Spinal cord (tissue), 10 donors: ENCODE data around the gene CP. TPM values are rescaled to one million over a fixed set of nuclear protein-coding genes. Genes with fewer than 3 reads are reported as not detected.
"Not testable (repeated sequence)": the region's sequence is repeated elsewhere in the genome, so short reads cannot be mapped to it uniquely, and the experiment has no call there.

Experiments used
- DNase-seq, 6 donors: peaks; one replicate each; pipeline versions ENCODE4 v3.0.0 to v3.0.0-alpha.2; 2013 to 2015; ENCODE audit warnings: low spot score in 6 of 6, low read depth in 4 of 6
- H3K27ac ChIP-seq: one replicate; pipeline ENCODE4 v1.5.1; 2013; ENCODE audit warnings: low read depth, low read length, control low read depth
- H3K27me3 ChIP-seq: one replicate; pipeline ENCODE4 v1.6.1; 2013; ENCODE audit warnings: low read length; ENCODE audit not compliant: control insufficient read depth, insufficient read depth
- H3K36me3 ChIP-seq: one replicate; pipeline ENCODE4 v1.6.1; 2013; ENCODE audit warnings: low read length; ENCODE audit not compliant: control insufficient read depth, insufficient read depth
- H3K4me1 ChIP-seq: one replicate; pipeline ENCODE4 v1.6.1; 2013; ENCODE audit warnings: low read length; ENCODE audit not compliant: control insufficient read depth, insufficient read depth
- H3K4me3 ChIP-seq: one replicate; pipeline ENCODE4 v1.5.1; 2013; ENCODE audit warnings: low read depth, low read length, control low read depth
- H3K9me3 ChIP-seq: one replicate; pipeline ENCODE4 v1.6.1; 2013; ENCODE audit warnings: low read length; ENCODE audit not compliant: control insufficient read depth, insufficient read depth
- WGBS: methylation state at CpG from one replicate; pipeline ENCODE4 v1.1.5; 2013; ENCODE audit warnings: missing lambda C conversion rate; ENCODE audit not compliant: insufficient coverage; 5-methylcytosine and 5-hydroxymethylcytosine counted together
- polyA plus RNA-seq, 2 donors: library from polyadenylated mRNA; unstranded; fragments of 120-200 nt; gene quantifications; one replicate each; pipeline ENCODE4 v1.2.1, GENCODE V29; 2013; ENCODE audit not compliant: insufficient read length in 2 of 2
- total RNA-seq, 2 donors: library from RNA; depleted of rRNA in 1 of 2; stranded (reverse); fragments of 120-200 nt in 1 of 2; fragments of >200 nt in 1 of 2; gene quantifications; one replicate each; pipeline versions ENCODE4 v1.2.3 to v1.2.4, GENCODE V29; 2013 to 2014
- donor health status: healthy.

The CP gene
- total and polyA plus RNA-seq, 4 donors, result 0.93 to 48.7 (median 1.5) TPM

- H3K27me3 ChIP-seq, result no peaks in the 10 kb centered on the region
- no CpG with 5 or more reads among the region's 1 CpG for WGBS
- H3K9me3 ChIP-seq, result no peaks in the 10 kb centered on the region
- H3K4me3 ChIP-seq, result no peak overlapping the region
- no peak overlapping the region for H3K27ac ChIP-seq
- H3K36me3 ChIP-seq, result no peaks in the 10 kb centered on the region
- H3K4me1 ChIP-seq, result peaks cover 4% of the 10 kb centered on the region
- DNase-seq, result no peak
Observed at GRCh38 chr3:149214702-149215101, 6.9 kb downstream of the CP start.

DNA sequence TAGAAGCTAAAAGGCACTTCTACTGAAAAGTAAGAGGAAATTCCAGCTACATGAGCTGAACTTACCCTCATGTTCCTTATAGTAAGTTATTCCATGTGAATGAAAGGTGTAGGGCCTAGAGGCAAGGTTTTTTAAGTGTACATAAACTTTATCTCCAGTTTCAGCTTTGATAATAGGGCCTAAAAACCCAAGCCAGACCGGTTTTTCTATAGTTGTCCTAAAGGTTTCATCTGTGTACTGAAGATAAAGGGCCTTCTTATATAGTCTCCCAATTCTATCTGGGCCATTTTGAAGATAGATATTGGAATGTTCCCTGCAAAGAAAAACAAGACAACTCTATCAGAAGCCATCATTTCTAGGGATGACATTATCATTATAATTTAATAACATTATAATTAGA lies 9.2 kb downstream of the CP start:
- Histone ChIP-seq H3K36me3 (no peaks in the 10 kb centered on the region), H3K27me3 (no peaks in the 10 kb centered on the region), H3K9me3 (no peaks in the 10 kb centered on the region), H3K27ac (no peak overlapping the region), H3K4me3 (no peak overlapping the region), H3K4me1 (peaks cover 4% of the 10 kb centered on the region)
- WGBS, result no CpG with 5 or more reads among the region's 1 CpG
- DNase-seq, result no peak

GRCh38 chr3:149209431-149209830 lies 12.2 kb downstream of the CP start:
- no peak for DNase-seq
- Histone ChIP-seq H3K36me3 (no peaks in the 10 kb centered on the region), H3K9me3 (no peaks in the 10 kb centered on the region), H3K4me3 (no peak overlapping the region), H3K27me3 (no peaks in the 10 kb centered on the region), H3K4me1 (no peaks in the 10 kb centered on the region), H3K27ac (no peak overlapping the region)
- WGBS, result no CpG with 5 or more reads among the region's 4 CpGs

DNA sequence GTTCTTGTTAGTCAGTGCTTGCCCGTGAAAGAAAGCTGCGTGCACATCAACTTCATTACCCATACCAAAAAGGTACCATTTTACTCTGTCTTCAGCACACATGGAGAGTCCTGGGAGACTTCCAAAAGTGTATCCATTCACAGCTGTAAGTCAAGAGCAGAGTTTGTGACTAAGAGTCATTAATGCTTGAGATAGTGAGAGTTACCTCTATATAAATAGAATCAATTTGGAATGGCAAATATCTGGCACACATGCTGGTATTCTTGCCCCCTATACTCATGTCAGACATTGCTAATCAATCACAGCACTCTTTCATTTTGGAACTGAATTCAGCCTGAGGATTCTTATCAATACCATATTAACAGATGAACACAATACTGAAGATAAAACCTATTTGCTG lies 14.2 kb downstream of the CP start:
- Histone ChIP-seq H3K36me3 (no peaks in the 10 kb centered on the region), H3K27me3 (no peaks in the 10 kb centered on the region), H3K27ac (no peak overlapping the region), H3K4me1 (no peaks in the 10 kb centered on the region), H3K9me3 (no peaks in the 10 kb centered on the region), H3K4me3 (no peak overlapping the region)
- DNase-seq, result no peak
- WGBS, result no CpG with 5 or more reads among the region's 2 CpGs

DNA sequence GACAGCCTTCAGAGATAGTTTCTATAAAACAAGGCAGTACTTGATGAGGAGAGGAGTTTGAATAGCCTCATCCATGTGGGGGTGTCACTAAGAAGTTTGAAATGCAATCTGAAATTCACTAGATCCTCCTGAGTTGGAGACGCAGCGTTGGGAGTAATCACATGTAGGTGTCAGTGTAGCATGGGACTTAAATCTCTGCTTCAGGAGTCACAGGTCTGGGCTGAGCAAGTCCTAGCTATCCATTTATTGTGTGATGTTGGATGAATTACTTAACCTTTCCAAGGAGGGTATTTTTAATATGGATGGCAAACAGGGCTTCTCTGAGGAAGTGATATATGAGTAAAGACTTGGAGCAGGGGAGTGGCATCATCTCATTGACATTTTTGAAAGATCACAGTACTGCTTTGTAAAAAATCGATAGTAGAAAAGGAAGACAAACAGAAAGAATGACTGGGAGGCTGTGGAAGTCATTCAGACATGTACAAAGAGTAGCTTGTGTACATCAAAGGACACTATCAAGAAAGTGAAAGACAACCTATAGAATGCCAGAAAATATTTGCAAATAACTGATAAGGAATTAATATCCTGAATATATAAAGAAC lies 17.1 kb downstream of the CP start:
- Histone ChIP-seq H3K36me3 (no peaks in the 10 kb centered on the region), H3K4me3 (no peak overlapping the region), H3K4me1 (no peaks in the 10 kb centered on the region), H3K9me3 (no peaks in the 10 kb centered on the region), H3K27ac (no peak overlapping the region), H3K27me3 (no peaks in the 10 kb centered on the region)
- DNase-seq, result no peak
- 86% methylated on average over 3 of the region's 3 CpGs for whole genome bisulfite sequencing

DNA sequence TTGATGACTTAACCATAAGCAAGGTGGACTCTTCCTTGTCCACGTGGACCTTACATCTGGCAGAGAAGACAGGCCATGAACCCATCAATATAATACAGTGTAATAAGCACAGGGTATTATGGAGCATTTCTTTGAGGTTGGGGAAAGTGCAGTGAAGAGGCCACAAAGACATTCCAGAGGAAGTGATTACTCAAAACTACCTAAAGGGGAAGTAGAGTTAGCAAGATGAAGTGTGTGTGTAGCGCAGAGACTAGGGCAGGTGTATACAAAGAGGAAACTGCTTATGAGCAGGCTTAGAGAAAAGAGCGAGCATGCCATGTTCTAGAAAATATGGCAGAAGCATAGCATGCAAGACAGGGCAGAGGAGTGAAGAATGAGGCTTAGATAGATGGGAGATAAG lies 17.9 kb downstream of the CP start:
- Histone ChIP-seq H3K27ac (no peak overlapping the region), H3K27me3 (no peaks in the 10 kb centered on the region), H3K9me3 (no peaks in the 10 kb centered on the region), H3K4me1 (no peaks in the 10 kb centered on the region), H3K4me3 (no peak overlapping the region), H3K36me3 (no peaks in the 10 kb centered on the region)
- DNase-seq, result no peak
- WGBS, result 93% methylated on average over 2 of the region's 3 CpGs

- Histone ChIP-seq H3K27ac (no peak overlapping the region), H3K4me1 (no peaks in the 10 kb centered on the region), H3K36me3 (no peaks in the 10 kb centered on the region), H3K27me3 (peaks cover 6% of the 10 kb centered on the region), H3K4me3 (no peak overlapping the region), H3K9me3 (no peaks in the 10 kb centered on the region)
- 87% methylated on average over 1 of the region's 4 CpGs for WGBS
- no peak for DNase-seq
Observed at GRCh38 chr3:149199474-149199873, 22.2 kb downstream of the CP start.

- H3K9me3 ChIP-seq, result no peaks in the 10 kb centered on the region
- H3K27ac ChIP-seq, result no peak overlapping the region
- no peak overlapping the region for H3K4me3 ChIP-seq
- H3K4me1 ChIP-seq, result no peaks in the 10 kb centered on the region
- no peaks in the 10 kb centered on the region for H3K36me3 ChIP-seq
- 39% methylated on average over 5 of the region's 7 CpGs for WGBS
- peaks cover 6% of the 10 kb centered on the region for H3K27me3 ChIP-seq
- DNase-seq, result no peak
Observed at GRCh38 chr3:149198611-149199010, 23.0 kb downstream of the CP start.

DNA sequence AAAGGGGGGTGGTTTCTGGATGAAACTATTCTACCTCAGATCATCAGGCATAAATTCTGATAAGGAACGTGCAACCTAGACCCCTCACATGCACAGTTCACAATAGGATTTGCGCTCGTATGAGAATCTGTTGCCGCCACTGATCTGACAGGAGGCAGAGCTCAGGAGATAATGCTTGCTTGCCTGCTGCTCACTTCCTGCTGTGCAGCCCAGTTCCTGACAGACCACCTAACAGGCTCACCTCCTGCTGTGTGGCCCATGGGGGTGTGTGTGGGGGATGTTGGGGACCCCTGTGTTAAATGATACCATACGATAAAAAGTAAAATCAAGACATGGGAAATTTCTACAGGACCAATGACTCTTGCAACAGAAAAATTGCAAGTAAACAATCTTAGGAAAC lies 24.0 kb downstream of the CP start:
- no peak overlapping the region for H3K4me3 ChIP-seq
- no peaks in the 10 kb centered on the region for H3K4me1 ChIP-seq
- 19% methylated on average over 4 of the region's 5 CpGs for WGBS
- H3K9me3 ChIP-seq, result no peaks in the 10 kb centered on the region
- no peaks in the 10 kb centered on the region for H3K36me3 ChIP-seq
- H3K27me3 ChIP-seq, result peaks cover 6% of the 10 kb centered on the region
- no peak overlapping the region for H3K27ac ChIP-seq
- peak in 2 of 6 donors; percentile 12 to 34 for DNase-seq

- H3K27me3 ChIP-seq, H3K27ac ChIP-seq, H3K4me1 ChIP-seq, H3K36me3 ChIP-seq, H3K9me3 ChIP-seq, H3K4me3 ChIP-seq, DNase-seq: not testable (repeated sequence)
- 28% methylated on average over 2 of the region's 12 CpGs for WGBS
Observed at GRCh38 chr3:149196805-149197592, 24.6 kb downstream of the CP start.
